ENCODE measurements around the gene ITGB1BP1.
A peak's percentile ranks its signal among the peaks of the same experiment; 100 is the strongest.

ITGB1BP1 gene

GRCh38 chr2:9375857-9376428 is 47.4 kb downstream of the ITGB1BP1 start:
- no peak for DNase-seq

GRCh38 chr2:9374071-9374730 is 49.1 kb downstream of the ITGB1BP1 start:
- no peak for DNase-seq

- DNase-seq = no peak
These were observed 49.9 kb downstream of the ITGB1BP1 start for GRCh38 chr2:9373476-9373875.

DNA sequence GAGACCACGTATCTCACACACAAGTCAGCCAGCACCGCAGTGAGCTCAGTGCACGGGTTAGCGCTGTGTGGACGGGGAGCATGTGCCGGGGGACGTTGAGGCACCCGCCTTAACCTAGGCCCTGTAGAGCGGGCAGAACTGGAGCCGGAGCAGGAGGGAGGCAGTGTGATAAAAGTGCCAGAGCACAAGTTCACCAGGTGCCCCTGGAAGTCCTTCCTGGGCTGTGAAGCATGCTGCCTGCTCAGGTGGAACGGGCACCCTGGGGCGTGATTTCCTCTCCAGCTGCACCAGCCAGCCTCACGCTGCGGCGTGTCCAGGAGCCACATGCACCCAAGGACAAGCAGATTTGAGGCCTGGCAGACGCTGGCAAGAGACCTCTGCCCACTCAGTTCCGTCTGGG is 50.3 kb downstream of the ITGB1BP1 start:
- no peak for DNase-seq

GRCh38 chr2:9370746-9371145 is 52.6 kb downstream of the ITGB1BP1 start:
- no peak for DNase-seq

- peak; percentile 5 for DNase-seq
These were observed 57.3 kb downstream of the ITGB1BP1 start for GRCh38 chr2:9366026-9366425.

DNA sequence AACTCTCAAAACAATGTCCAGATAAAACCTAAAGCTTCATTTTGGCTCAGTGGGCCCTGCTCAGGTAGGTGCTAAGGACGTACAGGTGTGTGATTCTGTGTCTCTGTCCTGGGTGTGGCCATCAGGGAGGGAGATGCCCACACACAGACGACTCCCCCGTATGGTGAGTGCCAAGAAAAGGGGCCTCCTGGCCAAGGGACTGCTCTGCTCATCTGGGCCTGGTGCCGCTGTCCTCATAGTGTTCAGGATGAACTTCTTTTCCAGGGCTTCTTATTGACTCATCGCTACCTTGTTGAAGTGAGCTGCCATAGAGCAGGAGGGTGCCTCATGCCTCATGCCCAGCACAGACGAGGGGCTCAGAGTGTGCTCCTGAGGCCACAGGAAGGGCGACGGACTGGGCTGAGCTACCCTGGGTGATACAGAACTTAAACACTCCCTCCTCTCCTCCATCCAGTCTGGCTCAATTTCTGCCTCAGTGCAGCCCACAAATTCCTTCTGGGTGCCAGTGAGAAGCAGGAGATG is 57.8 kb downstream of the ITGB1BP1 start:
- no peak for DNase-seq

DNA sequence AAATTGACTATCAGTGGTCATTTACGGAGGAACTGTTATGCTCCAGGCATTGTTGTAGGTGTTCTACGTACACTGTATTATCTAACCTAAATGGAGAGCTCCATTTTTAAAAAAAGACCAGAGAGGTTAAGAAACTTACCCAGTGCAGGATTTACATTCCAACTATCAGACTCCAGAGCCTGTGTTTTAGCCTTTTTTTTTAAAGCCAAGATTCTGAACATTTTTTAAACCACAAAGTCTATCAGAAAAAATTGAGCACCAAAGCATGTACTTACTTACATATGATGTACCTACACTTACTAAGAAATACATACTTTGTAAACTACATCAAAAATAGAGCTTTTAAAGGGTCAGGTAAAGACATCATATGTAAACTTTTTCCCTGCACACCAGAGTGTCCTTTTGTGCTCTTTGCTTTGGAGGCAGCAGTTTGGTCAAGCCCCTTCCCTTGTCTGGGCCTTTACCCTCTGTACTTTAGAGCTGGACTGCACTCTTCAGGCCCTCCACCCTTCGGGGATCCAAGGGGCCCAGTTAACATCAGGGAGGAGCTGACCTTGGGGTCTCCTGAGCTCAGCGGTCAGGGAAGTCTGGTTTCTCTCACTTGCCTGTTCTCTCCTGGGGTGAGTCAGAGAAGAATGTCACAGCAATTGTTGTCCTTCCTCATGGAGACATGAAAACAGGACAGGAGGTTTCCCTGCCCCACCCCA is 58.4 kb downstream of the ITGB1BP1 start:
- no peak for DNase-seq

DNA sequence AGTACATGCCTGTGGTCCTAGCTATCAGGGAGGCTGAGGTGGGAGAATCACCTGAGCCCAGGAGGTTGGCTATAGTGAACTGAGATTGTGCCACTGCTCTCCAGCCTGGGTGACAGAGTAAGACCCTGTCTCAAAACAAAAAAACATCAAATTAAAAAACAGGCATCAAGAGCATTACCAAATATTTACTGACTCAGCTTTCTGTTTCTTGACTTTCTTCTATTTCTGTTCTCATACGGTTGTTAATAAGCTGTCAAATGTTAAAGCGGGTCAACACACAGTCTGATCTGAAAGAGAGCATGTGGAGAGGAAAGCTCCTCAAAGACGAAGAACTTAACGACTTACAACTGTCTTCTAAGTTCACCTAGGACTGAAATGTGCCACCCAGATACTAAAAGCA is 59.0 kb downstream of the ITGB1BP1 start:
- DNase-seq = no peak

- DNase-seq = no peak
These were observed 62.6 kb downstream of the ITGB1BP1 start for GRCh38 chr2:9360701-9361100.

DNA sequence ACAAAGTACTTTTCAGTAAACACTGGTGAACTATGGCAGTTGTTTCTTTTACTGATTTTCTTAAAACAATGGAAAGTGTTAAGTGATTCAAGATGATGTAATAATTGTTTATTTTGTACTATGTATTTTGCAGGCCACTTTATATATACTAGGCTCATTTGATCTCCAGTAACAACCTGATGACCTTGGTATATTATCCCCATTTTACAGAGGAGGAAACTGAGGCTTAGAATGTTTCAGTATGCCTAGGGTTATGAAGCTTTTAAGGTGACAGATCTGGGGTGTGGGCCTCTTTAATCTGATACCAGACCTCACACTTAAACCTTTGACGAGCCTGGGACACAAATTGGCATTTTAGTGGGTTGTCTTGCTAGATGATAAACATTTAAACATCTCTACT is 63.2 kb downstream of the ITGB1BP1 start:
- DNase-seq = no peak

DNA sequence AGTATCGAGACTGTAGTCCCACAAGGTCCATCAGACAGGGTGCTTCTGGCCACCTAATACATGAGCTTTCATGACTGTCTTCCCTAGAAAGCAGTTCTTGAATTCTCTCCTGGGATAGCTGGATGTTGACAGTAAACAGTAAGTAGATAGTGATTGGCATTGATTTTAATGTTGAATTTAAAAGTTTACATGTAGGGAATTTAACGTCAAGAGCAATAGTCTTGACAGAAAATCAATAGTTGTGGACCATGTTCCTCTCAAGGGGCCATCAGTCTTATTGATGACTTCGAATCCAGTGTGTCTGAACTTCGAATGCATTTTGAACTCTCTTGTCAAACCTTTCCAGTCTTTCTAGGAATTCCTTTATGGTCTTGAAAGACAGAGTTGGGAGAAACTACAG is 63.9 kb downstream of the ITGB1BP1 start:
- no peak for DNase-seq

DNA sequence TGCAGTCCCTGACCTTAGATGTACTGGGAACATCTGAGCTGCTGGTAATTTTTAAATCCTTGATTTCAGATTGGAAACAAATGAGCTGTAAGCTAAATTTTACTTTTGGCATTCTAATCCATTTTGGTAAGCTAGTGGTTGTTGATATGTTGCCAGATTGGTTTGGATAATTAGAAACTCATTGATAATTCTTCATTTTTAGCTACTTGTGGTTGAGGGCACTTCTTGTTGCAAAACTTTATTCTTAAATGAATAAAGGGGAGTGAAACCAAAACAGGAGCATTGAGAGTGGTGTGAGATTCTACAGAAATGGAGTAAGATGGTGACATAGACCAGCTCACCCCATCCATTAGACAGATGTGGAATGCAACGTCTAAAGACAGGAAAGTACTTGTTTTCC is 64.5 kb downstream of the ITGB1BP1 start:
- DNase-seq = no peak

DNA sequence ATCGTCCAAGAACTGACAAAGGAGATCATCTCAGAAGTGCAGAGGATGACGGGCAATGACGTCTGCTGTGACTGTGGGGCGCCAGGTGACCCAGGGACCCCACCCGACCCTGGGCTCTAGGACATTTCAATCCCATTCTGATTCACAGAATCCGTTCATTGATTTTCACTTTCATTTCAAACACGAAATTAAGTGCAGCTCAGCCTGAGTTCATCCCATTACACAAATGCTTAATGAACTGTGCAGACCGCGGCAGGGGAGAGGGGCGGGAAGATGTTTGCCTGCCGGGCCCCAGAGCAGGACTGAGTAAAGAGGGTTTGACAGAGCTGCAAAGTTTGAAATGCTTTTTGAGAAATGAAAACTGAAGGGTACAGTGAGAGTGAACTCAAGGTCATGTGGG is 67.1 kb downstream of the ITGB1BP1 start:
- no peak for DNase-seq

DNA sequence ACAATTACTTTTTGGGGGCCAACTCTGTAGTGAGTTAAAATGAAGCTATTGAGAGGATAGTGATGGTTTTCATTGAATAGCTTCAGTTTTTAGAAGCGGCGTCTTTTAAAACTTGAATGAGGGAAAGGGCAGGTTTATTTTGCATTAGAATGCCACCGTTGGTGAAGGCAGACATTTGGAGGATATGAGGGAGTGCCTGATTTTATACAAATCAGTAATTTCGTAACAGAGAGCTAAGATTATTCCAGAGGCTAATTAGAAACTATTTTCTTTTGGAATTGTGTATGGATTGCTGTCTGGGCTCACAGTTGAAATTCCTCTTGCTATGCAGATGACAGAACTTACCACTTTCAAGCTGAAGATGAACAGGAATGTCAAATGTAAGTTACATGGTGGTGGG is 67.6 kb downstream of the ITGB1BP1 start:
- no peak for DNase-seq

- no peak for DNase-seq
These were observed 68.1 kb downstream of the ITGB1BP1 start for GRCh38 chr2:9355270-9355669.

- no peak for DNase-seq
These were observed 69.0 kb downstream of the ITGB1BP1 start for GRCh38 chr2:9354318-9354717.

Measured in NCI-H2029 treated with DMSO at 0.1 percent for 48 hours (cell line).